SK-N-SH treated with all-trans-retinoic acid at 6 μM for 48 hours (cell line): ENCODE results near the gene KRTAP9-9.
"Not testable (repeated sequence)": the region's sequence is repeated elsewhere in the genome, so short reads cannot be mapped to it uniquely, and the experiment has no call there.

Experiments
- ATAC-seq: fragments of 200-7000 bp; cut with Tn5 transposase; 3 replicates; pipeline ENCODE4 v1.9.1; 2020; ENCODE audit warnings: mild to moderate bottlenecking, moderate library complexity
- BACH2 ChIP-seq: fragments of 250-450 bp; sonication (Bioruptor Pico); IDR thresholded peaks from 2 replicates; pipeline ENCODE4 v1.9.0; 2021; ENCODE audit warnings: mild to moderate bottlenecking, borderline replicate concordance
- CREB5 ChIP-seq: fragments of 250-450 bp; sonication (Bioruptor Pico); IDR thresholded peaks from 2 replicates; pipeline ENCODE4 v1.5.1; 2020; ENCODE audit warnings: low read depth, mild to moderate bottlenecking, moderate library complexity
- CSDC2 ChIP-seq: fragments of 250-450 bp; sonication (Bioruptor Pico); IDR thresholded peaks from 2 replicates; pipeline ENCODE4 v1.5.0; 2020; ENCODE audit warnings: mild to moderate bottlenecking, moderate library complexity
- CSRNP3 ChIP-seq: fragments of 250-450 bp; sonication (Bioruptor Pico); IDR thresholded peaks from 2 replicates; pipeline ENCODE4 v1.5.1; 2021; ENCODE audit warnings: mild to moderate bottlenecking, moderate library complexity
- ESRRG ChIP-seq: fragments of 250-450 bp; sonication (Bioruptor Pico); IDR thresholded peaks from 2 replicates; pipeline ENCODE4 v1.6.1; 2021; ENCODE audit warnings: mild to moderate bottlenecking
- OSR1 ChIP-seq: fragments of 250-450 bp; sonication (Bioruptor Pico); IDR thresholded peaks from 2 replicates; pipeline ENCODE4 v1.8.0; 2022; ENCODE audit warnings: moderate library complexity, mild to moderate bottlenecking, inconsistent platforms
- PATZ1 ChIP-seq: fragments of 250-450 bp; sonication (Bioruptor Pico); IDR thresholded peaks from 2 replicates; pipeline ENCODE4 v1.8.0; 2020; ENCODE audit warnings: mild to moderate bottlenecking, moderate library complexity, borderline replicate concordance
- POU6F1 ChIP-seq: fragments of 250-450 bp; sonication (Bioruptor Pico); IDR thresholded peaks from 2 replicates; pipeline ENCODE4 v1.8.0; 2021; ENCODE audit warnings: low read depth, mild to moderate bottlenecking, moderate library complexity, borderline replicate concordance
- RARB ChIP-seq: fragments of 250-450 bp; sonication (Bioruptor Pico); IDR thresholded peaks from 2 replicates; pipeline ENCODE4 v1.8.0; 2021; ENCODE audit warnings: mild to moderate bottlenecking, moderate library complexity
- TCF4 ChIP-seq: fragments of 250-450 bp; sonication (Bioruptor Pico); IDR thresholded peaks from 2 replicates; pipeline ENCODE4 v1.8.0; 2021; ENCODE audit warnings: mild to moderate bottlenecking, moderate library complexity, borderline replicate concordance
- TOX ChIP-seq: fragments of 250-450 bp; sonication (Bioruptor Pico); IDR thresholded peaks from 2 replicates; pipeline ENCODE4 v1.8.0; 2021; ENCODE audit warnings: mild to moderate bottlenecking, moderate library complexity, borderline replicate concordance
- TSHZ2 ChIP-seq: fragments of 250-450 bp; sonication (Bioruptor Pico); IDR thresholded peaks from 2 replicates; pipeline ENCODE4 v1.5.0; 2020; ENCODE audit warnings: mild to moderate bottlenecking, moderate library complexity
- ZC3H10 ChIP-seq: fragments of 250-450 bp; sonication (Bioruptor Pico); IDR thresholded peaks from 2 replicates; pipeline ENCODE4 v1.5.1; 2021; ENCODE audit warnings: mild to moderate bottlenecking, moderate library complexity
- ZFP30 ChIP-seq: fragments of 450-650 bp; formaldehyde crosslinking; IDR thresholded peaks from 2 replicates; pipeline ENCODE4 v1.5.0; 2022; ENCODE audit warnings: mild to moderate bottlenecking, moderate library complexity
- ZNF565 ChIP-seq: fragments of 450-650 bp; formaldehyde crosslinking; conservative IDR thresholded peaks from 2 replicates; pipeline ENCODE4 v1.5.0; 2020; ENCODE audit warnings: low read depth, mild to moderate bottlenecking, moderate library complexity
- ZNF8 ChIP-seq: fragments of 450-650 bp; formaldehyde crosslinking; IDR thresholded peaks from 2 replicates; pipeline ENCODE4 v1.5.0; 2020; ENCODE audit warnings: mild to moderate bottlenecking, moderate library complexity

KRTAP9-9 gene

GRCh38 chr17:41267711-41268110, 12.5 kb downstream of the KRTAP9-9 start:
- TF ChIP-seq ZNF565 (no peak), ESRRG (CRISPR knock-in tag) (no peak), CSDC2 (CRISPR knock-in tag) (no peak), TOX (CRISPR knock-in tag) (no peak), RARB (CRISPR knock-in tag) (no peak), CSRNP3 (CRISPR knock-in tag) (no peak), TSHZ2 (CRISPR knock-in tag) (no peak), ZC3H10 (CRISPR knock-in tag) (no peak), ZFP30 (CRISPR knock-in tag) (no peak), ZNF8 (CRISPR knock-in tag) (no peak), BACH2 (no peak), PATZ1 (no peak), CREB5 (CRISPR knock-in tag) (no peak), TCF4 (CRISPR knock-in tag) (no peak), OSR1 (no peak), POU6F1 (CRISPR knock-in tag) (no peak)
- ATAC-seq = no peak

GRCh38 chr17:41271323-41271722, 16.1 kb downstream of the KRTAP9-9 start:
- ATAC-seq = not testable (repeated sequence)

- no peak for ATAC-seq
- TF ChIP-seq TSHZ2 (CRISPR knock-in tag) = no peak
- TF ChIP-seq RARB (CRISPR knock-in tag) = no peak
Observed at GRCh38 chr17:41271858-41272257, 16.7 kb downstream of the KRTAP9-9 start.

GRCh38 chr17:41275648-41276190, 20.5 kb downstream of the KRTAP9-9 start, which contains the start of gene KRTAP9-7:
KRTAP9-7 (plus strand) TSS chr17:41275698; CDS start chr17:41275698, 0 bp downstream.
- not testable (repeated sequence) for ATAC-seq
